Measurements from ENCODE around the gene STIM2. TPM values are rescaled to one million over a fixed set of nuclear protein-coding genes. Genes with fewer than 3 reads are reported as not detected.

STIM2 gene
- total RNA-seq, 1 experiment from 2014 or later = 23.9 TPM

DNA sequence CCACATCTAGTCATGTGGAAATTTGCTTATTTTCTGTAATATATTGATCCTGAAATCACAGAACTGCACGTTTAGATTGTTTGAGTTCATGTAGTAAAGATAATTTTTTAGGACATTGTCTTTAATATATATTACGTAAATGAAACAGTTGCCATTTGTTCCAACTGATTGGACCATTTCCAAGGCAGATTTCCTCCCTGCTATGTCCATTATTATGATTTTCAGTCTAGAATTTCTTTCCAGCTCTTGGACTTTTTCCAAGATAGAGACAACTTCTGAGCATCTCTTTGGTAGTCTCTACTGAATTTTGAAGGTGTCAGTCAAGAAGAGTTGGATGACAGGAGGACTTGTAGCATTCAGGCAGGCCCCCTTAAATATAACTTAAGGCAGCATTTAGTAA lies 94.6 kb downstream of the STIM2 start:
- no peaks in the 10 kb centered on the region for H3K4me1 ChIP-seq (ENCODE audit: control insufficient read depth, insufficient read depth, low read length)
- no peaks in the 10 kb centered on the region for H3K9me3 ChIP-seq (ENCODE audit: control insufficient read depth, insufficient read depth, low read depth, low read length)
- H3K4me3 ChIP-seq (ENCODE audit: low read depth in 2 of 2, low read length in 2 of 2) = no peak overlapping the region
- ChIA-PET CTCF (no interaction called here), POLR2A (no interaction called here)
- no peaks in the 10 kb centered on the region for H3K27me3 ChIP-seq (ENCODE audit: control insufficient read depth, insufficient read depth, low read length)
- no TSS peak for BruUV-seq (replicated peaks)
- intact Hi-C loops (cut with micrococcal nuclease; ENCODE audit: unreplicated experiment) (no loop called here), in situ Hi-C loops (cut with HindIII; ENCODE audit: low pct_unique_long_range_greater_than_20kb, low sequenced_read_pairs) (no loop called here)
- H3K27ac ChIP-seq (ENCODE audit: low read length) = no peak overlapping the region
- no peak for TF ChIP-seq CTCF (IDR thresholded peaks at IDR 0.05)
- TF ChIP-seq SIN3A (IDR thresholded peaks at IDR 0.05; ENCODE audit: borderline replicate concordance, insufficient read depth, low read depth, low read length) = no peak
- no peak for TF ChIP-seq POLR2AphosphoS5 (IDR thresholded peaks at IDR 0.05; ENCODE audit: low read depth, low read length)
- TF ChIP-seq TCF7L2 (IDR thresholded peaks at IDR 0.05; ENCODE audit: low read depth, low read length) = no peak
- TF ChIP-seq, protein P1, sequence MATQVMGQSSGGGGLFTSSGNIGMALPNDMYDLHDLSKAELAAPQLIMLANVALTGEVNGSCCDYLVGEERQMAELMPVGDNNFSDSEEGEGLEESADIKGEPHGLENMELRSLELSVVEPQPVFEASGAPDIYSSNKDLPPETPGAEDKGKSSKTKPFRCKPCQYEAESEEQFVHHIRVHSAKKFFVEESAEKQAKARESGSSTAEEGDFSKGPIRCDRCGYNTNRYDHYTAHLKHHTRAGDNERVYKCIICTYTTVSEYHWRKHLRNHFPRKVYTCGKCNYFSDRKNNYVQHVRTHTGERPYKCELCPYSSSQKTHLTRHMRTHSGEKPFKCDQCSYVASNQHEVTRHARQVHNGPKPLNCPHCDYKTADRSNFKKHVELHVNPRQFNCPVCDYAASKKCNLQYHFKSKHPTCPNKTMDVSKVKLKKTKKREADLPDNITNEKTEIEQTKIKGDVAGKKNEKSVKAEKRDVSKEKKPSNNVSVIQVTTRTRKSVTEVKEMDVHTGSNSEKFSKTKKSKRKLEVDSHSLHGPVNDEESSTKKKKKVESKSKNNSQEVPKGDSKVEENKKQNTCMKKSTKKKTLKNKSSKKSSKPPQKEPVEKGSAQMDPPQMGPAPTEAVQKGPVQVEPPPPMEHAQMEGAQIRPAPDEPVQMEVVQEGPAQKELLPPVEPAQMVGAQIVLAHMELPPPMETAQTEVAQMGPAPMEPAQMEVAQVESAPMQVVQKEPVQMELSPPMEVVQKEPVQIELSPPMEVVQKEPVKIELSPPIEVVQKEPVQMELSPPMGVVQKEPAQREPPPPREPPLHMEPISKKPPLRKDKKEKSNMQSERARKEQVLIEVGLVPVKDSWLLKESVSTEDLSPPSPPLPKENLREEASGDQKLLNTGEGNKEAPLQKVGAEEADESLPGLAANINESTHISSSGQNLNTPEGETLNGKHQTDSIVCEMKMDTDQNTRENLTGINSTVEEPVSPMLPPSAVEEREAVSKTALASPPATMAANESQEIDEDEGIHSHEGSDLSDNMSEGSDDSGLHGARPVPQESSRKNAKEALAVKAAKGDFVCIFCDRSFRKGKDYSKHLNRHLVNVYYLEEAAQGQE (IDR thresholded peaks at IDR 0.05; ENCODE audit: insufficient read depth in 1 of 2, low read depth in 2 of 2, low read length in 1 of 2) = no peak
- DNase-seq (ENCODE audit: low read depth, low spot score) (no peak), ATAC-seq (no peak)
- H3K36me3 ChIP-seq (ENCODE audit: control insufficient read depth, insufficient read depth, low read length) = no peaks in the 10 kb centered on the region

- no TSS peak for BruUV-seq (replicated peaks)
- in situ Hi-C loops (cut with HindIII; ENCODE audit: low pct_unique_long_range_greater_than_20kb, low sequenced_read_pairs) = no loop called here
- ChIA-PET CTCF (no interaction called here), POLR2A (no interaction called here)
- Histone ChIP-seq H3K4me3 (ENCODE audit: low read depth in 2 of 2, low read length in 2 of 2) (no peak overlapping the region), H3K27me3 (ENCODE audit: control insufficient read depth, insufficient read depth, low read length) (no peaks in the 10 kb centered on the region), H3K9me3 (ENCODE audit: control insufficient read depth, insufficient read depth, low read depth, low read length) (no peaks in the 10 kb centered on the region), H3K27ac (ENCODE audit: low read length) (no peak overlapping the region), H3K36me3 (ENCODE audit: control insufficient read depth, insufficient read depth, low read length) (no peaks in the 10 kb centered on the region), H3K4me1 (ENCODE audit: control insufficient read depth, insufficient read depth, low read length) (no peaks in the 10 kb centered on the region)
- DNase-seq (ENCODE audit: low read depth, low spot score) = no peak
- intact Hi-C loops (cut with micrococcal nuclease; ENCODE audit: unreplicated experiment) = no loop called here
- TF ChIP-seq CTCF (IDR thresholded peaks at IDR 0.05) (no peak), SIN3A (IDR thresholded peaks at IDR 0.05; ENCODE audit: borderline replicate concordance, insufficient read depth, low read depth, low read length) (no peak), TCF7L2 (IDR thresholded peaks at IDR 0.05; ENCODE audit: low read depth, low read length) (no peak), POLR2AphosphoS5 (IDR thresholded peaks at IDR 0.05; ENCODE audit: low read depth, low read length) (no peak)
- TF ChIP-seq, protein P1 (IDR thresholded peaks at IDR 0.05; ENCODE audit: insufficient read depth in 1 of 2, low read depth in 2 of 2, low read length in 1 of 2) = no peak
- no peak for ATAC-seq
Observed at GRCh38 chr4:26958925-26959653, 98.4 kb downstream of the STIM2 start.

Data from Panc1 (cell line).